Activated CD8-positive, alpha-beta T cell treated with anti-CD3 and anti-CD28 coated beads, Interleukin-2, amount 10 ng/mL, durations not matched to agents 7 days and 5 days (primary cell): ENCODE data around the gene ST6GAL2. TPM values are rescaled to one million over a fixed set of nuclear protein-coding genes. Genes with fewer than 3 reads are reported as not detected.

Experiments used
- ATAC-seq: fragments of 150-1000 bp; cut with Tn5 transposase; one replicate; pipeline ENCODE4 v1.10.0; 2021; ENCODE audit warnings: moderate library complexity
- CTCF ChIA-PET: fragments of 350-600 bp; sonication (Branson Sonifier 250); formaldehyde crosslinking; loops from one replicate; lab custom pipeline; 2021; ENCODE audit warnings: antibody characterized with exemption; lab: Charles Lee
- POLR2A ChIA-PET: fragments of 350-600 bp; sonication (Branson Sonifier 250); formaldehyde crosslinking; loops from one replicate; lab custom pipeline; 2021; ENCODE audit warnings: antibody characterized with exemption; lab: Charles Lee
- DNase-seq: peaks from one replicate; pipeline ENCODE4 v3.0.0-alpha.2; 2020
- H3K27ac Mint-ChIP-seq: one replicate; pipeline ENCODE4 v1.8.0; 2021; ENCODE audit warnings: mild to moderate bottlenecking, mixed read lengths
- H3K27me3 Mint-ChIP-seq: one replicate; pipeline ENCODE4 v1.8.0; 2021; ENCODE audit warnings: low read depth, mixed read lengths
- H3K36me3 Mint-ChIP-seq: one replicate; pipeline ENCODE4 v1.8.0; 2021; ENCODE audit warnings: low read depth, mixed read lengths
- H3K4me1 Mint-ChIP-seq: one replicate; pipeline ENCODE4 v1.8.0; 2021; ENCODE audit warnings: low read depth, mixed read lengths
- H3K4me3 Mint-ChIP-seq: one replicate; pipeline ENCODE4 v1.8.0; 2021; ENCODE audit warnings: mild to moderate bottlenecking, mixed read lengths
- H3K9me3 Mint-ChIP-seq: one replicate; pipeline ENCODE4 v1.8.0; 2022; ENCODE audit warnings: mixed read lengths; ENCODE audit not compliant: insufficient read depth
- total RNA-seq, 2 experiments: library from RNA; stranded (reverse); gene quantifications; one replicate each; pipeline ENCODE4 v1.2.3, GENCODE V29; 2021

Gene ST6GAL2
- total RNA-seq, 2 experiments from 2014 or later = not detected

DNA sequence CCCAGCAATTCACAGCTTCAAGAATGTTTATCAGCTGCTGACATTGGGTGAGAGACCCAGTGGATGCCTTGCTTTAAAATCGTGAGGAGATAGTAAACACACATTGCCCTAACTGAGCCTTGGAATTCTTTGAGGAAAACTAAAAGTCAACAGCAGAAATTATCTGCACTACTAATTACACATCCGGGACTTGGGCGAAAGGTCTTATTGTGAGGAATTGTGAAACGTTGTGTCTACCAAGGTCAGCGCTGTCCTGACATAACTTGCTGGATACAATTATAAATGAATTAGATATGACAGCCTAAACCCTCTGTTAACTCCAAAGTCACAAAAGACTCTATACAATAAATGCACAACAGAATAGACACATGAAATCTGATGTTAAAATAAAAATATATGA, 121.4 kb downstream of the ST6GAL2 start:
- Mint-ChIP-seq H3K9me3 (no peaks in the 10 kb centered on the region), H3K27ac (no peak overlapping the region), H3K4me1 (no peaks in the 10 kb centered on the region), H3K4me3 (no peak overlapping the region), H3K36me3 (no peaks in the 10 kb centered on the region), H3K27me3 (no peaks in the 10 kb centered on the region)
- POLR2A ChIA-PET = no interaction called here
- CTCF ChIA-PET = no interaction called here
- ATAC-seq (no peak), DNase-seq (no peak)

DNA sequence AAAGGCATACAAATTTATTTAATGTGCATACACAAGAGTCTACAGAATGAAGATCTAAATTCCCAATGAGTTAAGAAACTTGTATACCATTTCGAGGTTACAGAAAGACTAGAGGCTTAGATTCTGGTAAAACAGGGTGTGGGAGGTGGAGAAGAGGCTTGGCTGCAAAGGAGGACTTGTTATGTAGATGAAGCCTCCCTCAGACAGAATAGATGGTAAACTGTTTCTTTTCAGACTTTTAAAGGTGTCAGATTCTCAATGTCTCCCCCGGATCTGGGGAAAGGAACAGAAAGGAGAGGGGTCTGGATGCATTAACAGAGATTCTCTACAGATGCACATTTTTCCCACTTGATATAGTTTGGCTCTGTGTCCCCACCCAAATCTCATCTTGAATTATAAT, 126.0 kb downstream of the ST6GAL2 start:
- no peaks in the 10 kb centered on the region for H3K9me3 Mint-ChIP-seq
- DNase-seq (no peak), ATAC-seq (no peak)
- POLR2A ChIA-PET = no interaction called here
- H3K4me3 Mint-ChIP-seq = no peak overlapping the region
- CTCF ChIA-PET = no interaction called here
- H3K4me1 Mint-ChIP-seq = no peaks in the 10 kb centered on the region
- H3K36me3 Mint-ChIP-seq = no peaks in the 10 kb centered on the region
- H3K27me3 Mint-ChIP-seq = no peaks in the 10 kb centered on the region
- no peak overlapping the region for H3K27ac Mint-ChIP-seq

GRCh38 chr2:106758901-106759497, 127.0 kb downstream of the ST6GAL2 start:
- ATAC-seq = no peak

More at GRCh38 chr2:106758901-106759497, 127.0 kb downstream of the ST6GAL2 start:
- DNase-seq = no peak
- ChIA-PET POLR2A (no interaction called here), CTCF (no interaction called here)
- Mint-ChIP-seq H3K27ac (no peak overlapping the region), H3K4me3 (no peak overlapping the region), H3K4me1 (no peaks in the 10 kb centered on the region), H3K9me3 (no peaks in the 10 kb centered on the region), H3K27me3 (no peaks in the 10 kb centered on the region), H3K36me3 (no peaks in the 10 kb centered on the region)
